Measurements from ENCODE around the gene P4HA1.
"Not testable (repeated sequence)": the region's sequence is repeated elsewhere in the genome, so short reads cannot be mapped to it uniquely, and the experiment has no call there.

Gene P4HA1

GRCh38 chr10:73021050-73021449 is 75.6 kb downstream of the P4HA1 start:
- H3K36me3 ChIP-seq = peaks cover 64 to 87% (median 78%) of the 10 kb centered on the region in 11 experiments
- no peak for TF ChIP-seq Cebpa-rat (IDR thresholded peaks at IDR 0.05)
- H3K4me2 ChIP-seq = no peak overlapping the region
- H3K27me3 ChIP-seq = no peaks in the 10 kb centered on the region
- H3K9me3 ChIP-seq (replicated peaks in 1 of 11) = peaks cover 0 to 12% (median 0%) of the 10 kb centered on the region in 11 experiments; a peak in 8 of 22 replicates
- no peak overlapping the region for H3K27ac ChIP-seq
- no peak overlapping the region for H3K4me3 ChIP-seq
- peaks cover 0 to 32% (median 14%) of the 10 kb centered on the region in 10 experiments; a peak in 14 of 20 replicates for H3K4me1 ChIP-seq
- H4K20me1 ChIP-seq = peaks cover 0 to 85% (median 15%) of the 10 kb centered on the region in 11 experiments; a peak in 16 of 22 replicates
- no peak overlapping the region for H3K9ac ChIP-seq

DNA sequence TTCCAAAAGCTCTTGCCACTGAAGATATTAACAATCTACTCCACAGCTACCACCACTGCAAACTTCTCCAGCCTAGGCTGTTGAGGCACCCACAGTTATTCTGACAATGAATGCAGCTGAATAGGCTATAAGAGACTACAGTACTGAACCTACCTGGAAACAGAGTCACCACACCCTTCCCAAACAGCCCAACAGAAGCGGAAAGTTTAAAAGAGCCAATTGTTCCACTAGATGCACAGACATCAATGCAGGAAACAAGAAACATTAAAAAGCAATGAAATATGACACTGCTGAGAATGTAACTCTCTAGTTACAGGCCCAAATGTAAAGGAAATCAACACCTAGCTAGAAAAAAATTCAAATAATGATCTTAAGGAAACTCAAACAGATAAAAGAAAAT is 77.6 kb downstream of the P4HA1 start:
- H3K36me3 ChIP-seq = peaks cover 82 to 98% (median 94%) of the 10 kb centered on the region in 11 experiments
- H4K20me1 ChIP-seq = peaks cover 0 to 93% (median 15%) of the 10 kb centered on the region in 11 experiments; a peak in 16 of 22 replicates
- no peaks in the 10 kb centered on the region for H3K27me3 ChIP-seq
- peak overlapping the region in 6 of 11 experiments; percentile 25 to 64 (median 42); a peak in 10 of 22 replicates for H3K4me2 ChIP-seq
- peaks cover 0 to 32% (median 14%) of the 10 kb centered on the region in 10 experiments; a peak in 14 of 20 replicates for H3K4me1 ChIP-seq
- H3K9me3 ChIP-seq (replicated peaks in 1 of 11) = peaks cover 0 to 12% (median 0%) of the 10 kb centered on the region in 11 experiments; a peak in 8 of 22 replicates
- no peak overlapping the region for H3K4me3 ChIP-seq
- no peak overlapping the region for H3K27ac ChIP-seq
- no peak for TF ChIP-seq Cebpa-rat (IDR thresholded peaks at IDR 0.05)
- H3K9ac ChIP-seq = 0 out of 22 replicates have a peak overlapping the region, but pooled peaks of 1 of the 11 experiments have one; percentile 4

DNA sequence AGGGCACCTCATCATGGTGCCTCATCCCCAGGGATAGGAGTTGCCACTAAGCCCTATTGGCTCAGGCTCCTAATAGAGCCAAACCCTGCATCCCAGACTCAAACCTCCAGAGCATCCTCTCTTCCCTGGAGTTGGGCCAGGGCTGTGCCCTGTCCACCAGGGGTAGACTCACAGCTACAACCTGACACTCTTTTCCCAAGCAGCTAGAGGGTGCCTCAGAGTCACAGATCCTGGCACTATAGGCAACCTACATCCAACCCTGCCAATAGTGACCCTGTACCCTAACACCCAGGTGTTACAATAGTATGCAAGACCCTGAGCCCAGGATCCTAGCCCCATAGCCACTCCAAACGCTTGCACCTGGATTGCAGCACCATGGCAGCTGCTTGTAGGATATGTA is 78.0 kb downstream of the P4HA1 start:
- Histone ChIP-seq H3K36me3 (peaks cover 80 to 98% (median 93%) of the 10 kb centered on the region in 11 experiments), H3K27ac (no peak overlapping the region), H3K9ac (peak overlapping the region in 1 of 11 experiments; percentile 4; a peak in 1 of 22 replicates), H3K4me3 (no peak overlapping the region), H4K20me1 (peaks cover 0 to 89% (median 15%) of the 10 kb centered on the region in 11 experiments; a peak in 16 of 22 replicates), H3K4me1 (peaks cover 0 to 32% (median 14%) of the 10 kb centered on the region in 10 experiments; a peak in 14 of 20 replicates), H3K4me2 (peak overlapping the region in 6 of 11 experiments; percentile 25 to 64 (median 42); a peak in 11 of 22 replicates), H3K9me3 (replicated peaks in 1 of 11) (peaks cover 0 to 9% (median 0%) of the 10 kb centered on the region in 11 experiments; a peak in 8 of 22 replicates), H3K27me3 (no peaks in the 10 kb centered on the region)
- no peak for TF ChIP-seq Cebpa-rat (IDR thresholded peaks at IDR 0.05)

- Histone ChIP-seq H3K27ac (no peak overlapping the region), H3K27me3 (no peaks in the 10 kb centered on the region), H3K36me3 (peaks cover 79 to 98% (median 94%) of the 10 kb centered on the region in 11 experiments), H3K4me1 (peaks cover 0 to 32% (median 14%) of the 10 kb centered on the region in 10 experiments; a peak in 14 of 20 replicates), H3K9me3 (replicated peaks in 1 of 11) (peaks cover 0 to 5% (median 0%) of the 10 kb centered on the region in 11 experiments; a peak in 3 of 22 replicates), H4K20me1 (peaks cover 0 to 89% (median 15%) of the 10 kb centered on the region in 11 experiments; a peak in 16 of 22 replicates), H3K4me2 (peak overlapping the region in 6 of 11 experiments; percentile 25 to 64 (median 42); a peak in 11 of 22 replicates), H3K9ac (0 out of 22 replicates have a peak overlapping the region, but pooled peaks of 1 of the 11 experiments have one; percentile 4), H3K4me3 (no peak overlapping the region)
- no peak for TF ChIP-seq Cebpa-rat (IDR thresholded peaks at IDR 0.05)
These were observed 78.6 kb downstream of the P4HA1 start for GRCh38 chr10:73017955-73018480.

- Histone ChIP-seq H3K4me1 (peaks cover 0 to 28% (median 14%) of the 10 kb centered on the region in 10 experiments; a peak in 14 of 20 replicates), H3K27me3 (no peaks in the 10 kb centered on the region), H3K9me3 (replicated peaks in 1 of 11) (no peaks in the 10 kb centered on the region), H3K27ac (no peak overlapping the region), H3K36me3 (peaks cover 74 to 98% (median 92%) of the 10 kb centered on the region in 11 experiments), H3K4me3 (no peak overlapping the region), H3K9ac (no peak overlapping the region), H4K20me1 (peaks cover 0 to 84% (median 14%) of the 10 kb centered on the region in 11 experiments; a peak in 14 of 22 replicates), H3K4me2 (no peak overlapping the region)
- no peak for TF ChIP-seq Cebpa-rat (IDR thresholded peaks at IDR 0.05)
These were observed 80.9 kb downstream of the P4HA1 start for GRCh38 chr10:73015779-73016178.

GRCh38 chr10:73003822-73004221 is 92.8 kb downstream of the P4HA1 start:
- H3K4me2 ChIP-seq = no peak overlapping the region
- TF ChIP-seq Cebpa-rat (IDR thresholded peaks at IDR 0.05) = no peak
- H3K9ac ChIP-seq = no peak overlapping the region

GRCh38 chr10:73000973-73001372 is 95.7 kb downstream of the P4HA1 start:
- no peaks in the 10 kb centered on the region for H3K27me3 ChIP-seq
- H3K9me3 ChIP-seq (replicated peaks in 1 of 11) = peaks cover 16 to 30% (median 25%) of the 10 kb centered on the region in 11 experiments; a peak in 20 of 22 replicates
- TF ChIP-seq Cebpa-rat (IDR thresholded peaks at IDR 0.05) = no peak
- H3K4me2 ChIP-seq = no peak overlapping the region
- no peak overlapping the region for H3K4me3 ChIP-seq
- no peaks in the 10 kb centered on the region for H3K4me1 ChIP-seq
- H3K9ac ChIP-seq = no peak overlapping the region
- no peaks in the 10 kb centered on the region for H4K20me1 ChIP-seq
- no peak overlapping the region for H3K27ac ChIP-seq
- H3K36me3 ChIP-seq = peaks cover 21 to 88% (median 64%) of the 10 kb centered on the region in 11 experiments

More at GRCh38 chr10:73003822-73004221, 92.8 kb downstream of the P4HA1 start:
- Histone ChIP-seq H4K20me1 (peaks cover 0 to 11% (median 0%) of the 10 kb centered on the region in 11 experiments; a peak in 1 of 22 replicates), H3K27ac (no peak overlapping the region), H3K4me1 (no peaks in the 10 kb centered on the region), H3K9me3 (replicated peaks in 1 of 11) (peaks cover 0 to 3% (median 1%) of the 10 kb centered on the region in 11 experiments; a peak in 7 of 22 replicates), H3K36me3 (peaks cover 49 to 98% (median 82%) of the 10 kb centered on the region in 11 experiments), H3K27me3 (no peaks in the 10 kb centered on the region), H3K4me3 (no peak overlapping the region)

DNA sequence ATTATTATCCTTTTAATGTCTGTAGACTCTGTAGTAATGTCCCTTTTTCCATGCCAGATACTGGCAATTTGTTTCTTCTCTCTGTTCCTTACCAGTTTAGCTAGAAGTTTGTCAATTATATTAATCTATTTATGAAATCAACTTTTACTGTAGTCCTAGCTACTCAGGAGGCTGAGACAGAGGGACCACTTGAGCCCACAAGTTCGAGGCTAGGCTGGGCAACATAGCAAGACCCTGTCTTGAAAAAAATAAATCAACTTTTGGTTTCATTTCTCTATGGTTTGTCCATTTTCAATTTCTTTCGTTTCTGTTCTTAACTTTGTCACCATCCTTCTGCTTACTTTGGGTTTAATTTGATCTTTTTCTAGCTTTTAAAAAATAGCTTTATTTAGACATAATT is 99.6 kb downstream of the P4HA1 start:
- Histone ChIP-seq H3K27ac (no peak overlapping the region), H3K36me3 (peaks cover 4 to 57% (median 31%) of the 10 kb centered on the region in 11 experiments; a peak in 17 of 22 replicates), H3K4me1 (no peaks in the 10 kb centered on the region), H3K4me3 (no peak overlapping the region), H3K27me3 (no peaks in the 10 kb centered on the region), H3K9me3 (replicated peaks in 1 of 11) (peaks cover 18 to 31% (median 29%) of the 10 kb centered on the region in 11 experiments; a peak in 20 of 22 replicates), H3K4me2 (no peak overlapping the region), H3K9ac (no peak overlapping the region), H4K20me1 (no peaks in the 10 kb centered on the region)
- TF ChIP-seq Cebpa-rat (IDR thresholded peaks at IDR 0.05) = no peak

DNA sequence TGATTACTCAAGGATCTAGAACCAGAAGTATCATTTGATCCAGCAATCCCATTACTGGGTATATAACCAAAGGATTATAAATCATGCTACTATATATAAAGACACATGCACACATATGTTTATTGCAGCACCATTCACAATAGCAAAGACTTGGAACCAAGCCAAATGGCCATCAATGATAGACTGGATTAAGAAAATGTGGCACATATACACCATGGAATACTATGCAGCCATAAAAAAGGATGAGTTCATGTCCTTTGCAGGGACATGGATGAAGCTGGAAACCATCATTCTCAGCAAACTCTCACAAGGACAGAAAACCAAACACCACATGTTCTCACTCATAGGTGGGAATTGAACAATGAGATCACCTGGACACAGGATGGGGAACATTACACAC is 101.2 kb downstream of the P4HA1 start:
- H3K27ac ChIP-seq, H3K27me3 ChIP-seq, H3K4me2 ChIP-seq, H4K20me1 ChIP-seq, H3K4me3 ChIP-seq, H3K9ac ChIP-seq, H3K4me1 ChIP-seq: not testable (repeated sequence)
- Histone ChIP-seq H3K9me3 (replicated peaks in 1 of 11) (peaks cover 18 to 31% (median 29%) of the 10 kb centered on the region in 11 experiments; a peak in 20 of 22 replicates), H3K36me3 (peaks cover 0 to 50% (median 18%) of the 10 kb centered on the region in 11 experiments; a peak in 13 of 22 replicates)

GRCh38 chr10:72989771-72990170 is 106.9 kb downstream of the P4HA1 start:
- H4K20me1 ChIP-seq, H3K27ac ChIP-seq, H3K4me1 ChIP-seq, H3K27me3 ChIP-seq, H3K9ac ChIP-seq, H3K4me2 ChIP-seq, H3K4me3 ChIP-seq: not testable (repeated sequence)
- Histone ChIP-seq H3K9me3 (replicated peaks in 1 of 11) (peaks cover 0 to 10% (median 0%) of the 10 kb centered on the region in 11 experiments; a peak in 1 of 22 replicates), H3K36me3 (peaks cover 5 to 53% (median 22%) of the 10 kb centered on the region in 11 experiments; a peak in 17 of 22 replicates)

DNA sequence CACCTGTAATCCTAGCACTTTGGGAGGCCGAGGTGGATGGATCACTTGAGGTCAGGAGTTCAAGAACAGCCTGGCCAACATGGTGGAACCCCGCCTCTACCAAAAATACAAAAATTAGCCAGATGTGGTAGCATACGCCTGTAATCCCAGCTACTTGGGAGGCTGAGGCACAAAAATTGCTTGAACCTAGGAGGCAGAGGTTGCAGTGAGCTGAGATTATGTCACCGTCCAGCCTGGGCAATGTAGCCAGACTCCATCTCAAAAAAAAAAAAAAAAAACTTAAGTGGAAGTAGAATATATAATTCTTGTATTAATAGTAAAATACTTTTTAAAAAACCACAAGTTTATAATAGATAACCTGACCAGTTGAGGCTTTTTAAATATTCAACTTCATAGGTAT is 112.0 kb downstream of the P4HA1 start:
- H4K20me1 ChIP-seq, H3K27me3 ChIP-seq, H3K9ac ChIP-seq, H3K4me3 ChIP-seq, H3K27ac ChIP-seq, H3K4me2 ChIP-seq, H3K4me1 ChIP-seq: not testable (repeated sequence)
- H3K36me3 ChIP-seq = peaks cover 2 to 28% (median 10%) of the 10 kb centered on the region in 11 experiments; a peak in 13 of 22 replicates
- H3K9me3 ChIP-seq (replicated peaks in 1 of 11) = peaks cover 18 to 30% (median 26%) of the 10 kb centered on the region in 11 experiments
